Measurements from ENCODE around the gene CGB1. TPM values are rescaled to one million over a fixed set of nuclear protein-coding genes. Genes with fewer than 3 reads are reported as not detected.
A peak's percentile ranks its signal among the peaks of the same experiment; 100 is the strongest.

Gene CGB1
- total and polyA plus RNA-seq, 9 of the 15 experiments (the other 6 are each of a cell fraction or from before 2014, with no cell fraction given): not detected

GRCh38 chr19:48997972-48998371, 38.7 kb downstream of the CGB1 start:
- 62% methylated on average over 5 of the region's 5 CpGs for WGBS (ENCODE audit: insufficient coverage, low coverage, missing lambda C conversion rate)
- H3K27ac ChIP-seq (ENCODE audit: extremely low read depth, low read depth, low read length): no peak overlapping the region
- in situ Hi-C loops (cut with MboI) (no loop called here), intact Hi-C loops (cut with micrococcal nuclease) (loop anchor here (2.0 to 10.0 kb wide), 3 partner anchors 77 to 227 kb away; partner anchors contain the start of genes HRC and TRPM4)
- peaks cover 58% of the 10 kb centered on the region for H3K36me3 ChIP-seq (ENCODE audit: control insufficient read depth, insufficient read depth, low read length)
- no peaks in the 10 kb centered on the region for H3K27me3 ChIP-seq (ENCODE audit: control insufficient read depth in 2 of 2, insufficient read depth in 2 of 2, low read length in 2 of 2)
- 0 out of 2 replicates have a peak, but pooled peaks cover 5% of the 10 kb centered on the region for H4K20me1 ChIP-seq (replicated peaks; ENCODE audit: control insufficient read depth, insufficient read depth, low read length)
- no peaks in the 10 kb centered on the region for H3K9me1 ChIP-seq (ENCODE audit: control insufficient read depth, insufficient read depth, low read length)
- ChIA-PET CTCF (ENCODE audit: low intra/inter-chr PET ratio) (no interaction called here), POLR2A (interaction anchor here (0.5 to 1.2 kb wide), 6 partner anchors 9 to 212 kb away, joined by 3 to 5 read pairs (median 3); no protein-coding TSS in a partner anchor)
- peaks cover 63% of the 10 kb centered on the region for H3K79me2 ChIP-seq (ENCODE audit: control insufficient read depth, insufficient read depth, low read length)
- H3K4me2 ChIP-seq (ENCODE audit: insufficient read depth, low read length): no peak overlapping the region
- no peak overlapping the region for H3K4me3 ChIP-seq
- BruUV-seq (replicated peaks): no TSS peak
- ATAC-seq: peak; percentile 53
- FAIRE-seq: peak; percentile 74
- no peak overlapping the region for H3K9ac ChIP-seq (ENCODE audit: insufficient read depth in 1 of 2, low read depth in 2 of 2, low read length in 2 of 2)
- peak; percentile 61 to 84 (median 70) for DNase-seq (ENCODE audit: extremely low read depth in 1 of 4, low spot score in 3 of 4)
- H2AFZ ChIP-seq (ENCODE audit: low read depth, low read length): no peak overlapping the region
- no peaks in the 10 kb centered on the region for H3K9me3 ChIP-seq (replicated peaks; ENCODE audit: control insufficient read depth, insufficient read depth, low read depth, low read length)
- H3K4me1 ChIP-seq (replicated peaks in 1 of 2; ENCODE audit: control insufficient read depth in 2 of 2, insufficient read depth in 2 of 2, low read length in 2 of 2): peaks cover 0 to 10% of the 10 kb centered on the region in 2 experiments; a peak in 4 of 5 replicates
- TF ChIP-seq ESRRB (CRISPR knock-in tag; IDR thresholded peaks at IDR 0.05; ENCODE audit: borderline replicate concordance) (no peak), RAD51 (IDR thresholded peaks at IDR 0.05; ENCODE audit: borderline replicate concordance, low read depth) (no peak), PATZ1 (CRISPR knock-in tag; IDR thresholded peaks at IDR 0.05; ENCODE audit: borderline replicate concordance) (no peak), TFAM (CRISPR knock-in tag; conservative IDR thresholded peaks at IDR 0.05) (no peak), ARHGAP35 (IDR thresholded peaks at IDR 0.05; ENCODE audit: partially characterized antibody) (no peak), RFX1 (IDR thresholded peaks at IDR 0.05) (no peak), ZNF121 (CRISPR knock-in tag; conservative IDR thresholded peaks at IDR 0.05) (no peak), SIN3A (IDR thresholded peaks at IDR 0.05; ENCODE audit: borderline replicate concordance in 2 of 2, control insufficient read depth in 1 of 2, low read depth in 2 of 2, low read length in 2 of 2) (no peak), MAFF (IDR thresholded peaks at IDR 0.05; ENCODE audit: low read length) (no peak), CCNT2 (IDR thresholded peaks at IDR 0.05; ENCODE audit: borderline replicate concordance, extremely low read depth, insufficient read length, low read depth, low read length) (no peak), ZNF384 (IDR thresholded peaks at IDR 0.05; ENCODE audit: low read depth, low read length) (no peak)
- TF ChIP-seq, protein P1, sequence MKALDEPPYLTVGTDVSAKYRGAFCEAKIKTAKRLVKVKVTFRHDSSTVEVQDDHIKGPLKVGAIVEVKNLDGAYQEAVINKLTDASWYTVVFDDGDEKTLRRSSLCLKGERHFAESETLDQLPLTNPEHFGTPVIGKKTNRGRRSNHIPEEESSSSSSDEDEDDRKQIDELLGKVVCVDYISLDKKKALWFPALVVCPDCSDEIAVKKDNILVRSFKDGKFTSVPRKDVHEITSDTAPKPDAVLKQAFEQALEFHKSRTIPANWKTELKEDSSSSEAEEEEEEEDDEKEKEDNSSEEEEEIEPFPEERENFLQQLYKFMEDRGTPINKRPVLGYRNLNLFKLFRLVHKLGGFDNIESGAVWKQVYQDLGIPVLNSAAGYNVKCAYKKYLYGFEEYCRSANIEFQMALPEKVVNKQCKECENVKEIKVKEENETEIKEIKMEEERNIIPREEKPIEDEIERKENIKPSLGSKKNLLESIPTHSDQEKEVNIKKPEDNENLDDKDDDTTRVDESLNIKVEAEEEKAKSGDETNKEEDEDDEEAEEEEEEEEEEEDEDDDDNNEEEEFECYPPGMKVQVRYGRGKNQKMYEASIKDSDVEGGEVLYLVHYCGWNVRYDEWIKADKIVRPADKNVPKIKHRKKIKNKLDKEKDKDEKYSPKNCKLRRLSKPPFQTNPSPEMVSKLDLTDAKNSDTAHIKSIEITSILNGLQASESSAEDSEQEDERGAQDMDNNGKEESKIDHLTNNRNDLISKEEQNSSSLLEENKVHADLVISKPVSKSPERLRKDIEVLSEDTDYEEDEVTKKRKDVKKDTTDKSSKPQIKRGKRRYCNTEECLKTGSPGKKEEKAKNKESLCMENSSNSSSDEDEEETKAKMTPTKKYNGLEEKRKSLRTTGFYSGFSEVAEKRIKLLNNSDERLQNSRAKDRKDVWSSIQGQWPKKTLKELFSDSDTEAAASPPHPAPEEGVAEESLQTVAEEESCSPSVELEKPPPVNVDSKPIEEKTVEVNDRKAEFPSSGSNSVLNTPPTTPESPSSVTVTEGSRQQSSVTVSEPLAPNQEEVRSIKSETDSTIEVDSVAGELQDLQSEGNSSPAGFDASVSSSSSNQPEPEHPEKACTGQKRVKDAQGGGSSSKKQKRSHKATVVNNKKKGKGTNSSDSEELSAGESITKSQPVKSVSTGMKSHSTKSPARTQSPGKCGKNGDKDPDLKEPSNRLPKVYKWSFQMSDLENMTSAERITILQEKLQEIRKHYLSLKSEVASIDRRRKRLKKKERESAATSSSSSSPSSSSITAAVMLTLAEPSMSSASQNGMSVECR (CRISPR knock-in tag; IDR thresholded peaks at IDR 0.05): no peak
- TF ChIP-seq, protein P2, sequence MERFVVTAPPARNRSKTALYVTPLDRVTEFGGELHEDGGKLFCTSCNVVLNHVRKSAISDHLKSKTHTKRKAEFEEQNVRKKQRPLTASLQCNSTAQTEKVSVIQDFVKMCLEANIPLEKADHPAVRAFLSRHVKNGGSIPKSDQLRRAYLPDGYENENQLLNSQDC (CRISPR knock-in tag; IDR thresholded peaks at IDR 0.05): no peak

All from K562 (cell line).